Activated CD4-positive, alpha-beta T cell treated with anti-CD3 and anti-CD28 coated beads, Interleukin-2, amount 10 ng/mL, durations not matched to agents 24 days and 14 days (primary cell): ENCODE results near the gene ZNF410. TPM values are rescaled to one million over a fixed set of nuclear protein-coding genes. Genes with fewer than 3 reads are reported as not detected.
A peak's percentile ranks its signal among the peaks of the same experiment; 100 is the strongest.
"Not testable (repeated sequence)": the region's sequence is repeated elsewhere in the genome, so short reads cannot be mapped to it uniquely, and the experiment has no call there.

ENCODE experiments used
- DNase-seq: peaks from one replicate; pipeline ENCODE4 v3.0.0; 2022
- H3K27ac Mint-ChIP-seq: one replicate; pipeline ENCODE4 v1.8.0; 2022; ENCODE audit warnings: mild to moderate bottlenecking, mixed read lengths
- H3K27me3 Mint-ChIP-seq: one replicate; pipeline ENCODE4 v1.8.0; 2022; ENCODE audit warnings: mixed read lengths
- H3K36me3 Mint-ChIP-seq: one replicate; pipeline ENCODE4 v1.8.0; 2022; ENCODE audit warnings: low read depth, mild to moderate bottlenecking, mixed read lengths
- H3K4me1 Mint-ChIP-seq: one replicate; pipeline ENCODE4 v1.8.0; 2021; ENCODE audit warnings: mixed read lengths
- H3K4me3 Mint-ChIP-seq: one replicate; pipeline ENCODE4 v1.8.0; 2022; ENCODE audit warnings: mild to moderate bottlenecking, moderate library complexity, mixed read lengths
- H3K9me3 Mint-ChIP-seq: one replicate; pipeline ENCODE4 v1.8.0; 2021; ENCODE audit warnings: mixed read lengths
- intact Hi-C: fragments of 100-400 bp; cut with micrococcal nuclease; formaldehyde crosslinking; loops from one replicate; pipeline ENCODE4 v1.15.1; 2023
- total RNA-seq: library from RNA; stranded (reverse); gene quantifications from 2 replicates; pipeline ENCODE4 v1.2.3, GENCODE V29; 2022

ZNF410 gene
- 62.7 and 70.2 TPM in 2 replicates for total RNA-seq

- Mint-ChIP-seq H3K27ac (peak within 1 kb of the TSS; percentile 99), H3K4me1 (peaks cover 38% of the 10 kb centered on the region), H3K36me3 (peaks cover 7% of the 10 kb centered on the region), H3K27me3 (no peaks in the 10 kb centered on the region), H3K4me3 (peak within 1 kb of the TSS; percentile 84), H3K9me3 (no peaks in the 10 kb centered on the region)
- DNase-seq = peak; percentile 96
- intact Hi-C loops = loop anchor here (1.0 to 5.0 kb wide), 9 partner anchors 64 to 394 kb away; partner anchors contain the start of genes ACOT2, ALDH6A1, BBOF1 and COQ6
These were observed at the start of gene ZNF410 for GRCh38 chr14:73886449-73887317. Gene ZNF410, plus strand, starts transcription at chr14:73886859. Its CDS starts 5,317 bp downstream, at chr14:73892176.

GRCh38 chr14:73838293-73839034 lies 48.2 kb upstream of the ZNF410 start:
- H3K4me1 Mint-ChIP-seq, H3K27me3 Mint-ChIP-seq, H3K9me3 Mint-ChIP-seq, H3K4me3 Mint-ChIP-seq, H3K36me3 Mint-ChIP-seq, intact Hi-C loops, DNase-seq, H3K27ac Mint-ChIP-seq: not testable (repeated sequence)

- H3K27me3 Mint-ChIP-seq = peaks cover 6% of the 10 kb centered on the region
- peaks cover 3% of the 10 kb centered on the region for H3K9me3 Mint-ChIP-seq
- H3K36me3 Mint-ChIP-seq = peaks cover 1% of the 10 kb centered on the region
- no peak for DNase-seq
- H3K4me3 Mint-ChIP-seq = no peak overlapping the region
- H3K27ac Mint-ChIP-seq = no peak overlapping the region
- H3K4me1 Mint-ChIP-seq = peaks cover 2% of the 10 kb centered on the region
- intact Hi-C loops = no loop called here
These were observed 44.5 kb upstream of the ZNF410 start for GRCh38 chr14:73842201-73842600.

- H3K27ac Mint-ChIP-seq = no peak overlapping the region
- intact Hi-C loops = no loop called here
- H3K36me3 Mint-ChIP-seq = peaks cover 1% of the 10 kb centered on the region
- H3K27me3 Mint-ChIP-seq = peaks cover 6% of the 10 kb centered on the region
- peaks cover 3% of the 10 kb centered on the region for H3K9me3 Mint-ChIP-seq
- no peaks in the 10 kb centered on the region for H3K4me1 Mint-ChIP-seq
- H3K4me3 Mint-ChIP-seq = no peak overlapping the region
- DNase-seq = no peak
These were observed 43.8 kb upstream of the ZNF410 start for GRCh38 chr14:73842851-73843250.

GRCh38 chr14:73843296-73843695 lies 43.4 kb upstream of the ZNF410 start:
- no peak for DNase-seq
- peaks cover 6% of the 10 kb centered on the region for H3K27me3 Mint-ChIP-seq
- H3K9me3 Mint-ChIP-seq = peaks cover 3% of the 10 kb centered on the region
- peaks cover 1% of the 10 kb centered on the region for H3K36me3 Mint-ChIP-seq
- H3K4me3 Mint-ChIP-seq = no peak overlapping the region
- H3K27ac Mint-ChIP-seq = no peak overlapping the region
- intact Hi-C loops = no loop called here
- no peaks in the 10 kb centered on the region for H3K4me1 Mint-ChIP-seq

- H3K27ac Mint-ChIP-seq = no peak overlapping the region
- peaks cover 1% of the 10 kb centered on the region for H3K36me3 Mint-ChIP-seq
- peaks cover 3% of the 10 kb centered on the region for H3K9me3 Mint-ChIP-seq
- no peak overlapping the region for H3K4me3 Mint-ChIP-seq
- H3K4me1 Mint-ChIP-seq = peaks cover 9% of the 10 kb centered on the region
- DNase-seq = no peak
- intact Hi-C loops = no loop called here
- peaks cover 6% of the 10 kb centered on the region for H3K27me3 Mint-ChIP-seq
These were observed 39.7 kb upstream of the ZNF410 start for GRCh38 chr14:73846947-73847346.

GRCh38 chr14:73851000-73851399 lies 35.7 kb upstream of the ZNF410 start:
- DNase-seq = no peak
- Mint-ChIP-seq H3K4me1 (peaks cover 15% of the 10 kb centered on the region), H3K9me3 (peaks cover 3% of the 10 kb centered on the region), H3K27me3 (peaks cover 2% of the 10 kb centered on the region), H3K4me3 (peak overlapping the region; percentile 94), H3K27ac (peak overlapping the region; percentile 97), H3K36me3 (peaks cover 4% of the 10 kb centered on the region)
- intact Hi-C loops = no loop called here

GRCh38 chr14:73851567-73852382 lies 34.9 kb upstream of the ZNF410 start, which contains the start of gene PTGR2:
Gene PTGR2, plus strand, starts transcription at chr14:73851831. Its CDS starts 7,032 bp downstream, at chr14:73858863.
- peaks cover 15% of the 10 kb centered on the region for H3K4me1 Mint-ChIP-seq
- H3K27ac Mint-ChIP-seq = peak within 1 kb of the TSS; percentile 97
- intact Hi-C loops = no loop called here
- H3K27me3 Mint-ChIP-seq = peaks cover 2% of the 10 kb centered on the region
- H3K4me3 Mint-ChIP-seq = peak within 1 kb of the TSS; percentile 94
- peak; percentile 96 for DNase-seq
- peaks cover 4% of the 10 kb centered on the region for H3K36me3 Mint-ChIP-seq
- H3K9me3 Mint-ChIP-seq = peaks cover 3% of the 10 kb centered on the region

GRCh38 chr14:73859145-73859544 lies 27.5 kb upstream of the ZNF410 start:
- intact Hi-C loops = no loop called here
- Mint-ChIP-seq H3K27ac (no peak overlapping the region), H3K27me3 (no peaks in the 10 kb centered on the region), H3K36me3 (no peaks in the 10 kb centered on the region), H3K4me1 (no peaks in the 10 kb centered on the region), H3K9me3 (no peaks in the 10 kb centered on the region), H3K4me3 (no peak overlapping the region)
- DNase-seq = no peak

- no peaks in the 10 kb centered on the region for H3K36me3 Mint-ChIP-seq
- H3K9me3 Mint-ChIP-seq = no peaks in the 10 kb centered on the region
- intact Hi-C loops = no loop called here
- H3K27me3 Mint-ChIP-seq = no peaks in the 10 kb centered on the region
- DNase-seq = no peak
- H3K4me1 Mint-ChIP-seq = no peaks in the 10 kb centered on the region
- H3K27ac Mint-ChIP-seq = no peak overlapping the region
- no peak overlapping the region for H3K4me3 Mint-ChIP-seq
These were observed 25.6 kb upstream of the ZNF410 start for GRCh38 chr14:73861073-73861472.

GRCh38 chr14:73862480-73862879 lies 24.2 kb upstream of the ZNF410 start:
- intact Hi-C loops = no loop called here
- Mint-ChIP-seq H3K27me3 (no peaks in the 10 kb centered on the region), H3K4me1 (no peaks in the 10 kb centered on the region), H3K36me3 (no peaks in the 10 kb centered on the region), H3K27ac (no peak overlapping the region), H3K9me3 (no peaks in the 10 kb centered on the region), H3K4me3 (no peak overlapping the region)
- no peak for DNase-seq

GRCh38 chr14:73863209-73863608 lies 23.4 kb upstream of the ZNF410 start:
- no peaks in the 10 kb centered on the region for H3K36me3 Mint-ChIP-seq
- H3K4me3 Mint-ChIP-seq = no peak overlapping the region
- no peaks in the 10 kb centered on the region for H3K9me3 Mint-ChIP-seq
- no peak for DNase-seq
- H3K27ac Mint-ChIP-seq = no peak overlapping the region
- intact Hi-C loops = no loop called here
- no peaks in the 10 kb centered on the region for H3K27me3 Mint-ChIP-seq
- no peaks in the 10 kb centered on the region for H3K4me1 Mint-ChIP-seq

GRCh38 chr14:73865534-73866113 lies 21.0 kb upstream of the ZNF410 start:
- no peaks in the 10 kb centered on the region for H3K9me3 Mint-ChIP-seq
- no peak overlapping the region for H3K27ac Mint-ChIP-seq
- H3K27me3 Mint-ChIP-seq = no peaks in the 10 kb centered on the region
- DNase-seq = no peak
- no peak overlapping the region for H3K4me3 Mint-ChIP-seq
- intact Hi-C loops = no loop called here
- H3K4me1 Mint-ChIP-seq = no peaks in the 10 kb centered on the region
- no peaks in the 10 kb centered on the region for H3K36me3 Mint-ChIP-seq
